Tibial artery (tissue), 4 donors: Measurements from ENCODE around the gene CATSPER1.
A peak's percentile ranks its signal among the peaks of the same experiment; 100 is the strongest.

Source experiments
- DNase-seq, 2 donors: peaks; one replicate each; pipeline ENCODE4 v3.0.0-alpha.2; 2019
- H3K27ac ChIP-seq, 2 donors: fragments of 200-600 bp; sonication (generic) in 1 of 2; 1 replicate in 1 of 2; 2 replicates in 1 of 2; pipeline ENCODE4 v1.5.1; 2018 to 2019; ENCODE audit warnings: mild to moderate bottlenecking in 1 of 2
- H3K27me3 ChIP-seq, 2 donors: fragments of 200-600 bp; sonication (generic) in 1 of 2; one replicate each; pipeline versions ENCODE4 v1.5.1 to v1.6.0; 2016 to 2019
- H3K36me3 ChIP-seq, 3 donors: fragments of 200-600 bp; sonication (generic) in 2 of 3; one replicate each; pipeline ENCODE4 v1.5.1; 2016 to 2019; ENCODE audit warnings: mild to moderate bottlenecking in 2 of 3
- H3K4me1 ChIP-seq, 4 donors: fragments of 200-600 bp; sonication (generic) in 2 of 4; 1 replicate in 3 of 4; 2 replicates in 1 of 4; pipeline ENCODE4 v1.5.1; 2016 to 2019
- H3K4me3 ChIP-seq, 2 donors: fragments of 200-600 bp; sonication (generic) in 1 of 2; 1 replicate in 1 of 2; 2 replicates in 1 of 2; pipeline ENCODE4 v1.5.1; 2018 to 2019; ENCODE audit warnings: mild to moderate bottlenecking in 2 of 2
- H3K9me3 ChIP-seq, 3 donors: fragments of 200-600 bp; sonication (generic) in 1 of 3; one replicate each; pipeline ENCODE4 v1.5.1; 2016 to 2019
- CTCF ChIP-seq, 2 experiments: fragments of 200-600 bp in 1 of 2; fragments of 450-650 bp in 1 of 2; IDR thresholded peaks; one replicate each; pipeline ENCODE4 v1.5.1; 2017 to 2019; ENCODE audit warnings: antibody characterized with exemption in 2 of 2, mild to moderate bottlenecking in 1 of 2, moderate library complexity in 1 of 2
- intact Hi-C: fragments of 100-400 bp; cut with DNase I; formaldehyde crosslinking; loops from one replicate; pipeline ENCODE4 v1.15.0; 2023; ENCODE audit warnings: low total_unique reads

The CATSPER1 gene

GRCh38 chr11:66047541-66048365 lies 21.5 kb upstream of the CATSPER1 start:
- Histone ChIP-seq H3K4me1 (peaks cover 0 to 34% (median 27%) of the 10 kb centered on the region in 4 donors), H3K4me3 (no peak overlapping the region)
- intact Hi-C loops: no loop called here

GRCh38 chr11:66046901-66047300 lies 20.6 kb upstream of the CATSPER1 start:
- intact Hi-C loops: no loop called here
- TF ChIP-seq CTCF (IDR thresholded peaks at IDR 0.05): no peak
- H3K27me3 ChIP-seq: peaks cover 0 to 11% of the 10 kb centered on the region in 2 donors
- H3K4me3 ChIP-seq: no peak overlapping the region
- H3K4me1 ChIP-seq: peaks cover 0 to 32% (median 25%) of the 10 kb centered on the region in 4 donors
- no peaks in the 10 kb centered on the region for H3K36me3 ChIP-seq
- no peak overlapping the region for H3K27ac ChIP-seq
- DNase-seq: no peak
- no peaks in the 10 kb centered on the region for H3K9me3 ChIP-seq

More at GRCh38 chr11:66047541-66048365, 21.5 kb upstream of the CATSPER1 start:
- no peak for DNase-seq
- Histone ChIP-seq H3K36me3 (no peaks in the 10 kb centered on the region), H3K27ac (no peak overlapping the region), H3K27me3 (peaks cover 0 to 11% of the 10 kb centered on the region in 2 donors), H3K9me3 (no peaks in the 10 kb centered on the region)
- no peak for TF ChIP-seq CTCF (IDR thresholded peaks at IDR 0.05)

DNA sequence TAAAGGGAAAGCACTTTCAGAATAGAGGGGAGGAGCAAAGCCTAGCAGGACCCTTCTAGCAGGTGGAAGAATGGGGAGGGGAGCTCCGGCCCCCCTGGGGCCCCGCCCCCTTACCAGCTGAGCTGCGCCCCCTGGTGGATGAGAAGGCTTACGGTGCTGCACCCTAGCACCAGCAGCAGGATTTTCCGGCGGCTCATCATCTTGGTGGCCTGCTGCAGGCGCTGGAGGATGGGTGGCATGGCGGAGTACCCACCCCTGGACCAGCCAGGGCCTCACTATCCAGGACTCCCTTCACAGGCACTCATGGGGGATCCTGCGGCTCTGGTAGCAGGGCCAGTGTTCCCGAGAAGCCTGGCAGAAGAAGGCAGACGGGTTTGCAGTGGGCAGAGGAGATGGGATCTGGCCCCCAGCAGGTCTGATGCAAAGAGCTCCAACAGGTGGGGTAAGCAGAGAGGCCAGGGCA lies 18.9 kb upstream of the CATSPER1 start:
- no peak overlapping the region for H3K27ac ChIP-seq
- H3K27me3 ChIP-seq: peaks cover 0 to 11% of the 10 kb centered on the region in 2 donors
- no peaks in the 10 kb centered on the region for H3K9me3 ChIP-seq
- peaks cover 0 to 26% (median 19%) of the 10 kb centered on the region in 4 donors for H3K4me1 ChIP-seq
- H3K36me3 ChIP-seq: no peaks in the 10 kb centered on the region
- H3K4me3 ChIP-seq: no peak overlapping the region
- TF ChIP-seq CTCF (IDR thresholded peaks at IDR 0.05): peak; percentile 78 to 87
- intact Hi-C loops: no loop called here
- peak; percentile 54 to 78 for DNase-seq

GRCh38 chr11:66044757-66045156 lies 18.5 kb upstream of the CATSPER1 start:
- Histone ChIP-seq H3K9me3 (no peaks in the 10 kb centered on the region), H3K4me1 (peaks cover 0 to 26% (median 19%) of the 10 kb centered on the region in 4 donors), H3K4me3 (no peak overlapping the region), H3K36me3 (no peaks in the 10 kb centered on the region), H3K27me3 (peaks cover 0 to 11% of the 10 kb centered on the region in 2 donors), H3K27ac (no peak overlapping the region)
- no peak for TF ChIP-seq CTCF (IDR thresholded peaks at IDR 0.05)
- intact Hi-C loops: no loop called here
- no peak for DNase-seq

- DNase-seq: no peak
- peaks cover 0 to 13% (median 11%) of the 10 kb centered on the region in 4 donors for H3K4me1 ChIP-seq
- H3K9me3 ChIP-seq: no peaks in the 10 kb centered on the region
- no peak overlapping the region for H3K4me3 ChIP-seq
- TF ChIP-seq CTCF (IDR thresholded peaks at IDR 0.05): no peak
- no peaks in the 10 kb centered on the region for H3K27me3 ChIP-seq
- intact Hi-C loops: no loop called here
- H3K27ac ChIP-seq: no peak overlapping the region
- H3K36me3 ChIP-seq: no peaks in the 10 kb centered on the region
These were observed 17.0 kb upstream of the CATSPER1 start for GRCh38 chr11:66042996-66043906.
